ELF-1 (cell line): ENCODE data around the gene AKAP8L.
A peak's percentile ranks its signal among the peaks of the same experiment; 100 is the strongest.
"Not testable (repeated sequence)": the region's sequence is repeated elsewhere in the genome, so short reads cannot be mapped to it uniquely, and the experiment has no call there.

Experiments used
- DNase-seq: peaks from one replicate; pipeline ENCODE4 v3.0.0-alpha.2; 2016; ENCODE audit warnings: low read depth, low spot score

AKAP8L gene

DNA sequence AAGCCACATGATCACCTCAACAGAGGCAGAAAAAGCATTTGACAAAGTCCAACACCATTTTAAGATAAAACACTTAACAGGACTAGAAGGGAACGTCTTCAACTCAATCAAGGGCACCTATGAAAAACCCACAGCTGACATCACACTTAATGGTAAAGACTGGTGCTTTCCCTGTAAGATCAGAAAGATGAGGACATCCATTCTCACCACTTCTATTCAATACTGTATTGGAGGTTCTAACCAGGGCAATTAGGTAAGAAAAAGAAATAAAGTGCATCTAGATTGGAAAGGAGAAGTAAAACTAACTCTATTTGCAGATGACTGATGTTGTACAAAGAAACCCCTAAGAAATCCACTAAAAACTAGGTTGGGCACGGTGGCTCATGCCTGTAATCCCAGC lies 28.0 kb downstream of the AKAP8L start:
- DNase-seq: no peak

DNA sequence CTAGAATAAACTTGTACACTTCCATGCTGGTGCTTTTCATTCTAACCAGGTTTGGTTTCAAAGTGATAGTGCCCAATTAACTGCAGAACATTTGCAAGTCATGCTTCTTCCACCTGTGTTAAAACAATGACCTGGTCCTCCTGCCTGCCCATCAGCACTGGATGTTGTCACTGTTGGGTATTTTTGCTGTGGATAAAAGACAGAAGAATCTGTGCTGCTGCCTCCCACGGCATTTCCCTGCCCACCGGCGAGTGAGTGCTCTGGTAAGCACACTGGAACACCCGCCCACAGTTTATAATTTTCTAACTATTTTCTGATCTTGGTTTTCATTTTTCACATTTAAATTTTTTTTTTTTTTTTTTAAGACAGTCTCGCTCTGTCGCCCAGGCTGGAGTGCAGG lies 36.9 kb downstream of the AKAP8L start:
- DNase-seq: no peak

DNA sequence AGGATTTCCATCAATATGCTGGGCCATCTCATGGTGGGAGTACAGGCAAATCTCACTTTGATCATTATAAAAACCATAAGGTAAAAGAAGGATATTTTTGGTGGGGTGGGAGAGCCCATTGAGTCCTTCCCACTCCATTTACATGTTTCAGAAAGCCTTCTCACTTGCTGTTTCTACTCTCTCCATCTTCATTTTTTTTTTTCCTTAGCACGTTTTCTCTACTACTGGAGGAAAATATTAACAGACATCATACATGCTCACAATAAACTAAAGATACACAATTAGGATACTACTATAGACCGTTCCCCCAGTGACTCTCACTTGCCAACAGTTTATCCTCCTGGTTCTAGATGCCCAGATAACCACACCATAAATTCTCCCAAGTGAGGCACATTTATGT lies 37.4 kb downstream of the AKAP8L start:
- no peak for DNase-seq

DNA sequence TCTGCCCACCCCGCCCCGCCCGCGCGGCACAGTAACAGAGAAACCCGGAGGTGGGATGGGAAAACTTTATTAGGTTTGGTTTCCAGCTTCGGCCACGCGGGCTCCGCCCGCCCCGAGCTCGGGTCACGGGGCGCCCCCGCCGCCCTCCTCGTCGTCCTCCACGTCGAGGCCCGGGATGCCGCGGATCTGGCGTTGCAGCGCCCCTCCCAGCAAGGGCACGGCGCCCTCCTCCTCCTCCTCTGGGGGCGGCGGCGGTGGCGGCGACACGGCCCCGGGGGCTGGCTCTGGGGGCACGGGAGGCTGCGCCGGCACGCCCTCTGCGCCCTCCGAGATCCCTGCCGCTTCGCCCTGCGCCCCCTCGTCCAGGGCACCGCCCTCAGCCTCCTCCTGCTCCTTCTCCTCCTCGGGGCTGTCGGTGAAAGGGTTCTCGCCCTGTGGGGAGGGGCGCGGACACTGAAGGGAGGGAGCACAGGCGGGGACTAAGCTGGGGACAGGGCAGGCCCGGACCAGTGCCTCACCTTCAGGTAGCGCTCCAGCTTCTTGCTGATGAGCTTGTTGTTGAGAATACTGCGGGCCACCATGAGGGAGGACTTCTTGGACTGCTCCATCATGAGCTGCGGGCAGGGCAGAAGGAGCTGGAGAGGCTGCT lies 38.7 kb downstream of the AKAP8L start:
- DNase-seq: peak; percentile 89

DNA sequence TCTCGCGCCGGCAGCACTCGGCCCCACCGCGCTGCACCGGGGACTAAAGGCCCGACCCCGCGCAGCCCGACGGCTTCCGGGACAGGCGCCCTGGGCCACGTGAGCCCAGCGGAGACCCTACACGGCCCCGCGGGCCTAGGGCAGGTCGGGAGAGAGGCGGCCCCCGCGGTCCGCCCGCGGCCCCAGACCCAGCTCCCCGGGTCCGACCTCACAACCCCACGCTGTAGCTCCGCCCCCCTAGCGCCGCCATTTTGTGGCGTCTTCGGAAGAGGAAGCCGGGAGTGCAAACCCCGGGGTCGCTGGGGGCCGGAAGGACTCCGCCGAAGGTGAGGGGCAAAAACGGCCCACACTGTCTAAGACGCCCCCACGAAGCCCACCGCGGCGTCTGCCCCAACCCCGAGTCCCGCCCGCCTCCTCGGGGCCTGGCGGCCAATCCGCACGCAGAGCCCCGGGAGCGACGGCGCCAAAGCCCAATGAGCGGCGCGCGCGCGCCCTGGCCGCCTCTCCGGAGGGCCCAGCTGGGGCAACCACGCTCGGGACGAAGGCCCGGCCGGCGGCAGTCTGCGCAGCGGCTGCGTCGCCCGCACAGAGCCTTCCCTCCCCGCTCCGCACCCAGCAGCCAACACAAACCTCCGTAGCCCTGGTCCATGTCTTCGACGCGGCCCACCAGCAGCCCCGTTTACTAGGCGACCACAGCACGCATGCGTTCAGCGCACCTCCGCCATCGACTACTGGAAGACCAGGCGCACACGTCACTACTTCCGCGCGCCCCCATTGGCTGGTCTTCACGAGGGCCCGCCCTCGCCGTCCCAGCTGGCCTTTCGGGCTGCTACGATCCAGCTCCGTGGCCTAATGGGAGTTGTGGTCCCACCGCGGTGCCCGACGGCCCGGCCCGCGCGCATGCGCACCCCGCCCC lies 39.4 kb downstream of the AKAP8L start, which contains the start of gene AKAP8:
Gene AKAP8, minus strand, starts transcription at position 705 of the 916 bp plus-strand sequence. Its CDS starts 56 bp downstream, at position 649.
- DNase-seq: peak; percentile 99

DNA sequence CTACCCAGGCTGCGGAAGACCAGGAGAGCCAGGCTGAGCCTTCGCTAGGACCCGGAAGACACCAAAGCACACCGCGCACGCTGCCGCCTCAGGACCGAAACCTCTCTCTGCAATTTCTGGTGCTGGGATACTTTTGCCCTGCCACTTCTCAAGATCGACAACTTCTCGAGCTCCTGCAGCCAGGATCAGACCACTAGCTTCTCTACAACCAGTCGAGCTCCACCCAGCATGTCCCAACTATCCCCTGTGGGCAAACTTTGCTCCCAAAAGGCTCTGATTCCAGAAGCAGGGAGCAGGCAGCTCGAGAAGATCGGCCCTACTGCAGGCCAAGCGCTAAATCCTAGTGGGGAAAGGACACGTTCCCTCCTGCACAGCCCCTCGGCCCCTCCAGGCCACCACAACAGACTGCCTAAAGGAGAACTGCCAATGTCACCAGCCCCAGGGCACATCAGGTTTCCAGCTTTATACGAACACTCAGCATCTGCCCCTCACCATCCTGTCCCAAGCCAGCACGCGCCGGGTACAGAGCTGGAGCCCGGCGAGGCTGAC lies 40.2 kb downstream of the AKAP8L start:
- DNase-seq: peak; percentile 76

DNA sequence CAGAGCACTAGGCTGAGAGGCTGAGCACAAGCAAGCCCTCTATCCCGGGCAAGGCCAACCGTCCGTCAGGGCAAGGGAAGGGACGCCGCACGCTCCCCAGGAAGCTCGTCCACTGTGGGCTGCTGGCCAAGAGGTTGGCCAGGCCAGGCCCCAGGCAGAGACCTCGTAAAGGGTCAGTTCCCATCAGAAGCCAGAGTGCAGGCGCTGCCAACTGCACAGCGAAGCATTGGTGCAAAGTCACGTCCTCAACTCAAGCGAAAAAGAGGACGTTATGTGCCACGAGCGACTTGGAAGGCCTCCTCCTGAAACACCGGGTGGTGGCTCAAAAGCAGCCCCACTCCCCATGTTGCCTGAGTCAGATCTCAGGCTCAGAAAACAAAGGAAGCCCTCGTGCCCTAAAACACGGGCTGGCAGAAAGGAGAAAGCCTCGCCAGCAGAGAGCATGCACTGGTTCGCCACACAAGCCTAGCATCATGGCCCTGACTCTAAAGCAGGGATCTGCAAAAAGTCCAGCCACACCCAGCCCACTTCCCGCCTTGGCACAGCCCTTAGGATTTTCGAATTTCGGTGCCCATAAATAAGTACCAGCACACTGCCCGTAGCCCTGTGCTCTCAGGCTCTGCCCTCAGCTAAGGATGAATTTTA lies 43.9 kb downstream of the AKAP8L start:
- no peak for DNase-seq

DNA sequence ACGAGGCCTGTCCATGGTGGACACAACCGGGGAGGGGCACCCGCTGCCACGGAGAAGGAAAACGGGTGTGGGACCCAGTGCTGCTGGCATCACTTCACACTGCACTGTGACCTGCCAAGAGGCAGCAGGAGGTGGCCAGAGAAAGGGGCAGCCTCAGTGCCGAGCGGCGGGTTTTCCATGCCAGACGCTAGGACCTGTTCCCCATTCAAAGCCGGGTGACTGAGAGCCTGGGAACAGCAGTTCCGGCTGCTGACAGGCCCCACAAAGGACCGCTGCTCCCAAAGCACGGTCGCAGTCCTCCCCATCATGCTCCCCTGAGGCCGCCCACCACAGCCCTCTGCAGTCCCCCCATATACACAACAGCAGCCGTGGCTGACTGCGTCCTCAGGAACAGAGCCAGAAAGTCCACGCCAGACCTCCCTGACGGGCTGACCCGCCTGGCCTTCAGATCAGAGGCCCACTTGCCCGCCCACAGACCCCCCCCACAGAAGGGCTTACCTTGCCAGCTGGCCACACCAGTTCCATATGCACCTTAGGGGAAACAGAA lies 44.6 kb downstream of the AKAP8L start:
- no peak for DNase-seq

DNA sequence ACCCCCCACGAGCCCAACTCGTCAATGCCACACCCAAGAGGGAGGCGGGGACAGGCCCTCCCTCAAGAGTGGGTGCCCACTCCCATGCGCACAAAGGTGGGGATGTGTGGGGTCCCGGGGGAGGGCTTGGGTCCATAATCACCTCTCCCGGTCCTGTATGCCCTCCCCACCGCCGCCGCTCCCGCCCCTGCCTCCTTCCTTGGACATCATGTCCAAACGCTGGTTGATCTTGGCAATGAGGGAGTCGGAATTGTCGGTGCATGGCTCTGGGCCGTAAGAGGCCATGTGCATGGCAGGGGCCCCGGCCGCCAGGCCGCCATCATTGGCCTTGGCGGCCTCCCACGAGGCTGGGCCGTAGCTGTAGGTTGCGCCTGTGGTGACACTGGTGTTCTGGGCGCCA lies 45.1 kb downstream of the AKAP8L start:
- no peak for DNase-seq

DNA sequence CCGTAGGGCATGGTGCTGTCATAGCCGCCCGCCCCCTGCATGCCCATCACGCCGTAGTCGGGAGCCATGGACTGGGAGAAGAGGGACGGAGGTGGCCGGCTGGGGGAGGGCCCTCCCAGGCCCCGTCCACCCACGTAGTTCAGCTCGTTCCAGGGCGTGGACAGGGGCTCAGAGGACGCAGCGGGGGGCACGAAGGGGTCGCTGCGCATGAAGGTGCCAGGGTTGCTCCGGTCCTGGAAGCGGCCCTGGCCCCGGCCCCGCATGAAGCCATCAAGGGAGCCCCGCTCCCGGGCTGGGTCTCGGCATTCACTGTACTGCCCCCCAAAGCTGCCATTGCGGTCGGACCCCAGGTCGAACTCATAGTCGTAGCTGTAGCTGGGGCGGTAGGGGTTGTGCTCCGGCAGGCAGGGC lies 45.9 kb downstream of the AKAP8L start:
- DNase-seq: no peak

DNA sequence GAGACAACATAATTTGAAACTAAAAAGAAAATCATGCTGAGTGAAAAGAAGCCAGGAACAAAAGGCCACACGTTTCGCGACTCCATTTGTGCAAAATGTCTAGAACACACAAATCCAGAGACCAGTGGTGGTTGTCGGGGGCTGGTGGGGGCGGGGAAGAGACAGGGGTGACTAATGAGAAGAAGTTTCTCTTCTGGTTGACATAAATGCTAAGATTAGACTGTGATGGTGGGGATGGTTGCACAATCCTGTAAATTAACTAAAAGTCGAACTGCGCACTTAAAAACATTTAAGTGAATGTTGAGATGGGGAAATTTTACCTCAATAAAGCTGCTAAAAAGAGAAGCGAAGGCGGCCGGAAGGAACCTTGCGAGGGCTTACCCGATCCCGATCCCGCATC lies 46.3 kb downstream of the AKAP8L start:
- no peak for DNase-seq

DNA sequence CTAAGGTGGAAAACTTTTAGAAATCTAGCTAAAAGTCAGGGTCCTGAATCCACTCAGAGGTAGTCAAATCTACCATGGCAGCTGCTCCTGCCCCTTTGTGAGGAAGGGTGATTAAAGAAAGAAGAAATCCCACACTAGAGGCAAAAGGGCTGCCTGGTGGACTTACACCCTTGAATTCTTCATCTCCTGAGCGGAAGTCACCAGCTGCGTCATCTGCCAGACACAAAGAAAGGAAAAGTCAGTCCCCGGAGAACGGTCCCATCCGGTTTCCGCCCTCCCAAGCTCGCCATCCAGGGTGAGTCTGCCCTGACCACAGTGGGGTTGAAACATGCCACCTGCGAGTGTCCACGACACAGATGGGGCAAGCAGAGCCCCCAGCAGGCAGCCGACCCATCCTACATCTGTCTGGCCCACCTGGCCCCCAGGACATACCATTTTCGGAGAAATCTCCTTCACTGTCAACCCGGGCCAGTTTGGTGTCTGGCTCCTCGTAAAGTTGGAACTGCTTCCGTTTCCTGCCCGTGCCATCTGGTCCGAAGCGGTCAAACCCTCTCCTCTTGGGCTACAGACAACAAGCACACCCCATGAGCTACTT lies 46.9 kb downstream of the AKAP8L start:
- no peak for DNase-seq

DNA sequence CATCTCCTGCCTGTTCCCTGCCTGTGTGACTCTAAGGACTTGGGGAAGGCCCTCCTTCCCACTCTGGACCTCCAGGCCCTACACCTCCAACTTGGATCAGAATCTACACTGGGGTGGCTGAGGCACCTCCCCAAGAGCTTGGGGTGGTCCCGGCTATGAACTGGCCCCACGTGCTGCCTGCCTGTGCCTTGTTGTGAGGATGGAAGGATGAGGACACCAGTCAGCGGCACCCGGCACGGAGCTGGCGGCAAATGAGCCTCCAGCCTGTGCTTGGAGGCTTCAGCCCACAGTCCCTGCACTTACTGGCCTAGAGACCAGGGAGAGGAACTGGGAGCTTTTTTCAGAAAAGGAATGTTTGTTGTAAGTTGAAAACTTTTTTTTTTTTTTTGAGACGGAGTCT lies 47.7 kb downstream of the AKAP8L start:
- no peak for DNase-seq

DNA sequence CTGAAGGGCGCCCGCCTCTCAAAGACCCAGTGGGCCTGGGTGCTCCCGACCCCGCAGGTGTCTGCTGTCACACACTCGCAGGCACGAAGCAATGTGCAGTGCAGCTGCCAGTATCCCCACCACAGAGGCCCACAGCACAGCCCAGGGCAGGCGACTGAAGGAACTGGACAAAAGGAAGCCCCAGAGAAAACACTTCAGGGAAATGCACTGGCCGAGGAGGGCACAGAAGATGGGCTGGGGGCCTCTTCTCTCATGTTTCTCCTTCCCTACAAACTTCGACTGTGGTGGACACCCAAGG lies 49.2 kb downstream of the AKAP8L start:
- DNase-seq: no peak

DNA sequence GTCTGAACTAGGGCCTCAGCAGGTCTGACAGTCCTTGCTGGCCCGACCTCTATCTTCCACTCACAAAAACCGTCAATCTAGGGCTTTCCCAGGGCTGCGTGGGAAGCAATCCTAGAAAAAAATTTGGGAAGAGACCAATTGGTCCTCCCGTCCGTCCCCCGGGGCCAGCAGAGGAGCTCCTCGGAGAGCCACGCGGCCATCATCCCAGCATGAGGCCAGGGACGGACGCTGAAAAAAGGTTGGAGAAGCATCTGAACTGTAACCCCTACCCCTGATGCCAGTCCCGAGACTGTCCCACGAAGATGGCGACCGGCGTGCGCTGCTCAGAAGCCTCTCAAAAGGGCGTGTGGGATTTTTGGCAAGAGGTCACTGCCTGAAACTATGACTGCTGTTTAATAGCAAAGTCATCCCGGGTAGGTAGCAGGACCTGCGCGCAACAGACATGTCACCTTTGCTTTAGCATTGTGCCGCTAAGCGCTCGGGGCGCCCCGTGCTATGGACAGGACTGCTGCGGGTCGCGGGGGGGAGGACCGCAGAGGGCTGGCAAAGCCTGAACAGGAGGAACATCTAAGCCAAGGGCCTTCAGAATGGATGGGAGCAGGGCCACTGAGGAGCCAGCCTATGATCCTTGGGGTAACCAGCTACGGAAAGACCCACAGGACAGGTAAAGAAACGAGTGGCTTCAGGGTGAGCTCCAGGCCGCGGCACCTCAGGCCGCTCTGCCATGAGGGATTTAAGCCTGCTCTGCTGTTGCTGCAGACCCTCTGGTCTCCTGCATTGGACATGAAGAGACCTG lies 49.8 kb downstream of the AKAP8L start:
- no peak for DNase-seq

DNA sequence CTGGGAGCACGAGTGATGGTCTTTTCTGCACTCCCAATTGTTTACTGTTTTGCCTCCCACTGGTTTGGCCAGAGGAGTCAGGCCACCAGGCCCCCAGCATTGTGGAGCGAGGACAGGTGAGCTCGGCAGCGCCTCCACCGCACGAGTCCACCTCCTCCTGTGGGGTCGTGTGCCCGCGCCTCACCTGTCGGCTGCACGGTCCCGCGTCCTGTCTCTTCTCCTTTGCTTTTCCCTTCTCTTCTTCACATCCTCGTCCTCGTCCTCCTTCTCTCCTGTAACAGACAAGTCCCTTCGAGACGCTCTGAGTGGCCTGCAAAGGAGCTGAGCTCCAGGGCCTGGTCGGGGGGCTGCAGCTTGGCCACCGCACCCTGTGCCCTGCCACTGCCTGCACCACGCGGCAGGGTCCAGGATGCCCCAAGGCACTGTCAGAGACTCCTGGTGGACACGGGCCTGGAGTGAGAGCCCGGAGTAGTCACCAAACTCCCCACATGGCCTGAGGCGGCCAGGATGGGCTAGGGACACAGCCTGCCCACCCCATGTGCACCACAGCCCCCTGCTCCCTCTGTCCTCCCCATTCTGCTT lies 50.6 kb downstream of the AKAP8L start:
- no peak for DNase-seq

DNA sequence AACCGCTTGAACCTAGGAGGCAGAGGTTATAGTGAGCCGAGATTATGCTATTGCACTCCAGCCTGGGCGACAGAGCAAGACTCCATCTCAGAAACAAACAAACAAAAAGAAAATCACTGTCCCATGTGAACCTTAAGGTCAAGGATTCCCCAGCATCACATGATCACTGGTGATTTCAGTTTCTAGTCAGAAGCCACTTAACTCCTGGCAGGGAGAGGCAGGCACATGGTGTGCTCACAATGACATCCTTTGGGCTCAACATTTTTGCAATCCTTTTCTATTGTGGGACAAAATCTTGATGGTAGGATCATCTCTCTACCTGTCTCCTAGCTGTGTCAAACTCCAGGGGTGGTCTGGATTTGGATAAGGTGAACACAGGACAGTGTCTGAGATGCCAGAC lies 51.3 kb downstream of the AKAP8L start:
- DNase-seq: no peak

DNA sequence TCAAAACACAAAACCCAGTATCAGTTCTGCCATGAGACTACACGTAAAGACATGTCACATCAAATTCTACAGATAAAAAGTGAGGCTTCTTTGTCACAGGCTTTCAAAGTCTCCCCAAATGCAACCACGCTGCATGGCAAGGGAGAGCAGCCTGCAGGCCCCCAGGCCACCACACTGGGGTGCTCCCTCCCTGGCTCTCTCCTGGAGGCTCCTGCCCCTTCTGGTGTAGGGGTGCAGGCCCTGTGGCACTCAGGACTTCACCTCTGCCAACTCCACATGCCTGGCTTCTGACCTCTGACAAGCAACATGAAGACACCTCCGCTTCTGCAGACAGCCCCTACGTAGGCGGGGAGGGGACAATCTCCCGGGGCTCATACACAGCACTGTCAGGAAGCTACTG lies 53.5 kb downstream of the AKAP8L start:
- no peak for DNase-seq

DNA sequence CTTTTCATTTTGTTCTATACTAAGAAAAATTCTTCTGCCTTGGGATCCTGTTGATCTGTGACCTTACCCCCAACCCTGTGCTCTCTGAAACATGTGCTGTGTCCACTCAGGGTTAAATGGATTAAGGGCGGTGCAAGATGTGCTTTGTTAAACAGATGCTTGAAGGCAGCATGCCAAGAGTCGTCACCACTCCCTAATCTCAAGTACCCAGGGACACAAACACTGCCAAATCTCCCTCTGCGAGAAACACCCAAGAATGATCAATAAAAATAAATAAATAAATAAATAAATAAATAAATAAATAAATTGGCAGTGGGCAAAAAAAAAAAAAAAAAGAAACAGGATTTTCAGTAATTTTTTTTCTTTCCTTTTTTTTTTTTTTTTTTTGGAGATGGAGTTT lies 55.0 kb downstream of the AKAP8L start:
- DNase-seq: not testable (repeated sequence)

DNA sequence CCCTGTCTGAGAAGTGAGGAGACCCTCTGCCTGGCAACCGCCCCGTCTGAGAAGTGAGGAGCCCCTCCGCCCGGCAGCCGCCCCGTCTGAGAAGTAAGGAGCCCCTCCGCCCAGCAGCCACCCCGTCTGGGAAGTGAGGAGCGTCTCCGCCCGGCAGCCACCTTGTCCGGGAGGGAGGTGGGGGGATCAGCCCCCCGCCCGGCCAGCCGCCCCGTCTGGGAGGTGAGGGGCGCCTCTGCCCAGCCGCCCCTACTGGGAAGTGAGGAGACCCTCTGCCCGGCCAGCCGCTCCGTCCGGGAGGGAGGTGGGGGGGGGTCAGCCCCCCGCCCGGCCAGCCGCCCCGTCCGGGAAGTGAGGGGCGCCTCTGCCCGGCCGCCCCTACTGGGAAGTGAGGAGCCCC lies 55.7 kb downstream of the AKAP8L start:
- not testable (repeated sequence) for DNase-seq

DNA sequence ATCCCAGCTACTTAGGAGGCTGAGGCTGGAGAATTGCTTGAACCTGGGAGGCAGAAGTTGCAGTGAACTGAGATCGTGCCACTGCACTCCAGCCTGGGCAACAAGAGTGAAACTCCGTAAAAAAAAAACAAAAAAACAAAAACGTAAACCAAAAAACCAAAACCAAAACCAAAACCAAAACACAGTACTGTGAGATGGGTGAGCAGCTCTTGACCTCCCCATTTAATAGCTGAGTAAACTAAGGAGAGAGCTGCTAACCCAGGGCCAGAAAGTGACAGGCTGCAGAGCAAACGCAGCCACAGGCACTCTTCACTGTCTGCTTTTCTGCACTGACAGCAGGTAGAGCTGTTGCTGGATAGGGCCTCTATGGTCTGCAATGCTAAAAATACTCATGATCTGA lies 58.8 kb downstream of the AKAP8L start:
- not testable (repeated sequence) for DNase-seq
